HepG2 (cell line): Measurements from ENCODE around the gene RPS19BP1. TPM values are rescaled to one million over a fixed set of nuclear protein-coding genes. Genes with fewer than 3 reads are reported as not detected.

ENCODE experiments used
- KDM5B ChIP-seq: sonication (generic); formaldehyde crosslinking; IDR thresholded peaks from 2 replicates; pipeline ENCODE4 v1.4.0; 2020; ENCODE audit warnings: missing genetic modification reagents, mild to moderate bottlenecking, borderline replicate concordance
- PCBP1 ChIP-seq: fragments of 200-400 bp; formaldehyde crosslinking; IDR thresholded peaks from 2 replicates; pipeline ENCODE4 v1.6.1; 2017; ENCODE audit warnings: mild to moderate bottlenecking, low read depth, low read length, borderline replicate concordance
- PHF21A ChIP-seq: sonication (generic); formaldehyde crosslinking; IDR thresholded peaks from 2 replicates; pipeline ENCODE4 v1.5.0; 2020; ENCODE audit warnings: mild to moderate bottlenecking, missing genetic modification reagents
- SNAI1 ChIP-seq: sonication (generic); formaldehyde crosslinking; IDR thresholded peaks from 2 replicates; pipeline ENCODE4 v1.5.0; 2020; ENCODE audit warnings: mild to moderate bottlenecking, missing genetic modification reagents, borderline replicate concordance
- ZNF326 ChIP-seq: sonication (generic); formaldehyde crosslinking; IDR thresholded peaks from 2 replicates; pipeline ENCODE4 v1.4.0; 2020; ENCODE audit warnings: missing genetic modification reagents, borderline replicate concordance
- ZNF354B ChIP-seq: sonication (generic); formaldehyde crosslinking; IDR thresholded peaks from 2 replicates; pipeline ENCODE4 v1.8.0; 2022; ENCODE audit warnings: mild to moderate bottlenecking, missing genetic modification reagents
- ZNF484 ChIP-seq: sonication (generic); formaldehyde crosslinking; IDR thresholded peaks from 2 replicates; pipeline ENCODE4 v1.5.1; 2020; ENCODE audit warnings: mild to moderate bottlenecking, low read depth, missing genetic modification reagents, borderline replicate concordance
- polyA plus RNA-seq, 8 experiments: library from polyadenylated mRNA; depleted of rRNA in 3 of 8; stranded (reverse) in 7 of 8; unstranded in 1 of 8; fragments of >200 nt; fragmentation: Illumina TruSeq in 4 of 8; extraction: Trizol in 4 of 8; gene quantifications; 2 replicates each; pipeline versions ENCODE4 v1.2.1 to v1.2.3, GENCODE V29; 2011 to 2016; ENCODE audit warnings: low read depth in 4 of 8, missing spikeins in 1 of 8, mixed read lengths in 1 of 8; ENCODE audit not compliant: insufficient read depth in 1 of 8
- total RNA-seq, 5 experiments: library from RNA; depleted of rRNA; stranded (reverse); fragments of >200 nt; fragmentation: Illumina TruSeq; extraction: Trizol; gene quantifications; 2 replicates each; pipeline ENCODE4 v1.2.3, GENCODE V29; 2016; ENCODE audit warnings: low read depth in 1 of 5
- TF ChIP-seq, protein P1 (sequence below): sonication (generic); formaldehyde crosslinking; IDR thresholded peaks from 2 replicates; pipeline ENCODE4 v1.4.0; 2020; ENCODE audit warnings: mild to moderate bottlenecking, missing genetic modification reagents, borderline replicate concordance
- TF ChIP-seq, protein P2 (sequence below): sonication (generic); formaldehyde crosslinking; IDR thresholded peaks from 2 replicates; pipeline ENCODE4 v1.4.0; 2020; ENCODE audit warnings: missing genetic modification reagents, borderline replicate concordance
- TF ChIP-seq, protein P3 (sequence below): IDR thresholded peaks from 2 replicates; pipeline ENCODE4 v1.6.1; 2018; ENCODE audit warnings: missing genetic modification reagents
- TF ChIP-seq, protein P4 (sequence below): sonication (generic); formaldehyde crosslinking; IDR thresholded peaks from 2 replicates; pipeline ENCODE4 v1.4.0; 2020; ENCODE audit warnings: mild to moderate bottlenecking, missing genetic modification reagents
- TF ChIP-seq, protein P5 (sequence below): sonication (generic); formaldehyde crosslinking; conservative IDR thresholded peaks from 2 replicates; pipeline ENCODE4 v1.8.0; 2022; ENCODE audit warnings: mild to moderate bottlenecking, moderate library complexity, missing genetic modification reagents
- TF ChIP-seq, protein P6 (sequence below): sonication (generic); formaldehyde crosslinking; IDR thresholded peaks from 2 replicates; pipeline ENCODE4 v1.4.0; 2020; ENCODE audit warnings: missing genetic modification reagents
- TF ChIP-seq, protein P7 (sequence below): IDR thresholded peaks from 2 replicates; pipeline ENCODE4 v1.6.1; 2016; ENCODE audit warnings: low read depth

Gene RPS19BP1
- total and polyA plus RNA-seq, 2 of the 13 experiments (the other 11 are each of a cell fraction or from before 2014, with no cell fraction given) = 44.3 to 81.3 TPM

DNA sequence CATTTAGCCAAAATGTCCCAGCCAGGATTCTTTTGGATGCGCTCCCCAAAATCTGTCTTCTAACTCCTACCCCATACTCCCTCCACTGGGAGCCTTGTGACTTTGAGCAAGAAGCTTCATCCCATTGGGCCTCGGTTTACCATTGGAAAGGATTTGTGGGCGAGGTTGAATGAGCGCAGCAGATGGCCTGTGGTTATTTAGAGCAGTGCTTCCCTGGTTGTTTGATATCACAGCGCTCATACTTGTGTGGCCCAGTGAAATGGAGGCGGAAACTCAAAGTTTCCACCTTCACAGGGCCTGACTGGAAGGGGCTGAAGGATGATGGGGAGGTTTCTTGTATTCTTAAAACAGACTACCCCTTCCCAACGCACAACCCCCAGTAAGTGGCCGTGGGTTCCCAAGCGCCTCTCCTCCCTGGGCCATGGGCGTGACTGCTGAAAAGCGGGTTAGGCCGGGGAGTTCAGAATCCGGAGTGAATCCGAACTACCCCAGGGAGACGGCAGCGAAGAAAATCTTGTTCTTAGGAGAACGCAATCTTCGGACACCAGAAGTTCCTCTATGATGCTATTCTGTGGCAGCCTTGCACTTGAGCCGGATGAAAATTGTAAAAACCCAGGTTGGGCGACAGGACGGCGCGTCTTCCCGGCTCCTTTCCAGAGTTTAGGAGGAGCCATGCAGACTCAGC lies 13.4 kb downstream of the RPS19BP1 start (continued):
- TF ChIP-seq, protein P1, sequence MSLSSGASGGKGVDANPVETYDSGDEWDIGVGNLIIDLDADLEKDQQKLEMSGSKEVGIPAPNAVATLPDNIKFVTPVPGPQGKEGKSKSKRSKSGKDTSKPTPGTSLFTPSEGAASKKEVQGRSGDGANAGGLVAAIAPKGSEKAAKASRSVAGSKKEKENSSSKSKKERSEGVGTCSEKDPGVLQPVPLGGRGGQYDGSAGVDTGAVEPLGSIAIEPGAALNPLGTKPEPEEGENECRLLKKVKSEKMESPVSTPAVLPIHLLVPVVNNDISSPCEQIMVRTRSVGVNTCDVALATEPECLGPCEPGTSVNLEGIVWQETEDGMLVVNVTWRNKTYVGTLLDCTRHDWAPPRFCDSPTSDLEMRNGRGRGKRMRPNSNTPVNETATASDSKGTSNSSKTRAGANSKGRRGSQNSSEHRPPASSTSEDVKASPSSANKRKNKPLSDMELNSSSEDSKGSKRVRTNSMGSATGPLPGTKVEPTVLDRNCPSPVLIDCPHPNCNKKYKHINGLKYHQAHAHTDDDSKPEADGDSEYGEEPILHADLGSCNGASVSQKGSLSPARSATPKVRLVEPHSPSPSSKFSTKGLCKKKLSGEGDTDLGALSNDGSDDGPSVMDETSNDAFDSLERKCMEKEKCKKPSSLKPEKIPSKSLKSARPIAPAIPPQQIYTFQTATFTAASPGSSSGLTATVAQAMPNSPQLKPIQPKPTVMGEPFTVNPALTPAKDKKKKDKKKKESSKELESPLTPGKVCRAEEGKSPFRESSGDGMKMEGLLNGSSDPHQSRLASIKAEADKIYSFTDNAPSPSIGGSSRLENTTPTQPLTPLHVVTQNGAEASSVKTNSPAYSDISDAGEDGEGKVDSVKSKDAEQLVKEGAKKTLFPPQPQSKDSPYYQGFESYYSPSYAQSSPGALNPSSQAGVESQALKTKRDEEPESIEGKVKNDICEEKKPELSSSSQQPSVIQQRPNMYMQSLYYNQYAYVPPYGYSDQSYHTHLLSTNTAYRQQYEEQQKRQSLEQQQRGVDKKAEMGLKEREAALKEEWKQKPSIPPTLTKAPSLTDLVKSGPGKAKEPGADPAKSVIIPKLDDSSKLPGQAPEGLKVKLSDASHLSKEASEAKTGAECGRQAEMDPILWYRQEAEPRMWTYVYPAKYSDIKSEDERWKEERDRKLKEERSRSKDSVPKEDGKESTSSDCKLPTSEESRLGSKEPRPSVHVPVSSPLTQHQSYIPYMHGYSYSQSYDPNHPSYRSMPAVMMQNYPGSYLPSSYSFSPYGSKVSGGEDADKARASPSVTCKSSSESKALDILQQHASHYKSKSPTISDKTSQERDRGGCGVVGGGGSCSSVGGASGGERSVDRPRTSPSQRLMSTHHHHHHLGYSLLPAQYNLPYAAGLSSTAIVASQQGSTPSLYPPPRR (CRISPR knock-in tag) = no peak
- TF ChIP-seq PCBP1 = no peak
- TF ChIP-seq, protein P2, sequence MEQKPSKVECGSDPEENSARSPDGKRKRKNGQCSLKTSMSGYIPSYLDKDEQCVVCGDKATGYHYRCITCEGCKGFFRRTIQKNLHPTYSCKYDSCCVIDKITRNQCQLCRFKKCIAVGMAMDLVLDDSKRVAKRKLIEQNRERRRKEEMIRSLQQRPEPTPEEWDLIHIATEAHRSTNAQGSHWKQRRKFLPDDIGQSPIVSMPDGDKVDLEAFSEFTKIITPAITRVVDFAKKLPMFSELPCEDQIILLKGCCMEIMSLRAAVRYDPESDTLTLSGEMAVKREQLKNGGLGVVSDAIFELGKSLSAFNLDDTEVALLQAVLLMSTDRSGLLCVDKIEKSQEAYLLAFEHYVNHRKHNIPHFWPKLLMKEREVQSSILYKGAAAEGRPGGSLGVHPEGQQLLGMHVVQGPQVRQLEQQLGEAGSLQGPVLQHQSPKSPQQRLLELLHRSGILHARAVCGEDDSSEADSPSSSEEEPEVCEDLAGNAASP (CRISPR knock-in tag) = no peak
- TF ChIP-seq, protein P3, sequence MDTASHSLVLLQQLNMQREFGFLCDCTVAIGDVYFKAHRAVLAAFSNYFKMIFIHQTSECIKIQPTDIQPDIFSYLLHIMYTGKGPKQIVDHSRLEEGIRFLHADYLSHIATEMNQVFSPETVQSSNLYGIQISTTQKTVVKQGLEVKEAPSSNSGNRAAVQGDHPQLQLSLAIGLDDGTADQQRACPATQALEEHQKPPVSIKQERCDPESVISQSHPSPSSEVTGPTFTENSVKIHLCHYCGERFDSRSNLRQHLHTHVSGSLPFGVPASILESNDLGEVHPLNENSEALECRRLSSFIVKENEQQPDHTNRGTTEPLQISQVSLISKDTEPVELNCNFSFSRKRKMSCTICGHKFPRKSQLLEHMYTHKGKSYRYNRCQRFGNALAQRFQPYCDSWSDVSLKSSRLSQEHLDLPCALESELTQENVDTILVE (CRISPR knock-in tag) = 0 out of 2 replicates have a peak, but pooled peaks have one; percentile 3
- TF ChIP-seq SNAI1 (CRISPR knock-in tag) = peak; percentile 9; the same call in 1 of the 2 replicates
- no peak for TF ChIP-seq PHF21A (CRISPR knock-in tag)
- TF ChIP-seq KDM5B (CRISPR knock-in tag) = no peak
- TF ChIP-seq ZNF484 = no peak
- TF ChIP-seq, protein P4, sequence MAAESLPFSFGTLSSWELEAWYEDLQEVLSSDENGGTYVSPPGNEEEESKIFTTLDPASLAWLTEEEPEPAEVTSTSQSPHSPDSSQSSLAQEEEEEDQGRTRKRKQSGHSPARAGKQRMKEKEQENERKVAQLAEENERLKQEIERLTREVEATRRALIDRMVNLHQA = no peak
- TF ChIP-seq, protein P5, sequence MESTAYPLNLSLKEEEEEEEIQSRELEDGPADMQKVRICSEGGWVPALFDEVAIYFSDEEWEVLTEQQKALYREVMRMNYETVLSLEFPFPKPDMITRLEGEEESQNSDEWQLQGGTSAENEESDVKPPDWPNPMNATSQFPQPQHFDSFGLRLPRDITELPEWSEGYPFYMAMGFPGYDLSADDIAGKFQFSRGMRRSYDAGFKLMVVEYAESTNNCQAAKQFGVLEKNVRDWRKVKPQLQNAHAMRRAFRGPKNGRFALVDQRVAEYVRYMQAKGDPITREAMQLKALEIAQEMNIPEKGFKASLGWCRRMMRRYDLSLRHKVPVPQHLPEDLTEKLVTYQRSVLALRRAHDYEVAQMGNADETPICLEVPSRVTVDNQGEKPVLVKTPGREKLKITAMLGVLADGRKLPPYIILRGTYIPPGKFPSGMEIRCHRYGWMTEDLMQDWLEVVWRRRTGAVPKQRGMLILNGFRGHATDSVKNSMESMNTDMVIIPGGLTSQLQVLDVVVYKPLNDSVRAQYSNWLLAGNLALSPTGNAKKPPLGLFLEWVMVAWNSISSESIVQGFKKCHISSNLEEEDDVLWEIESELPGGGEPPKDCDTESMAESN (CRISPR knock-in tag) = no peak
- TF ChIP-seq, protein P6, sequence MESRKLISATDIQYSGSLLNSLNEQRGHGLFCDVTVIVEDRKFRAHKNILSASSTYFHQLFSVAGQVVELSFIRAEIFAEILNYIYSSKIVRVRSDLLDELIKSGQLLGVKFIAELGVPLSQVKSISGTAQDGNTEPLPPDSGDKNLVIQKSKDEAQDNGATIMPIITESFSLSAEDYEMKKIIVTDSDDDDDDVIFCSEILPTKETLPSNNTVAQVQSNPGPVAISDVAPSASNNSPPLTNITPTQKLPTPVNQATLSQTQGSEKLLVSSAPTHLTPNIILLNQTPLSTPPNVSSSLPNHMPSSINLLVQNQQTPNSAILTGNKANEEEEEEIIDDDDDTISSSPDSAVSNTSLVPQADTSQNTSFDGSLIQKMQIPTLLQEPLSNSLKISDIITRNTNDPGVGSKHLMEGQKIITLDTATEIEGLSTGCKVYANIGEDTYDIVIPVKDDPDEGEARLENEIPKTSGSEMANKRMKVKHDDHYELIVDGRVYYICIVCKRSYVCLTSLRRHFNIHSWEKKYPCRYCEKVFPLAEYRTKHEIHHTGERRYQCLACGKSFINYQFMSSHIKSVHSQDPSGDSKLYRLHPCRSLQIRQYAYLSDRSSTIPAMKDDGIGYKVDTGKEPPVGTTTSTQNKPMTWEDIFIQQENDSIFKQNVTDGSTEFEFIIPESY (CRISPR knock-in tag) = no peak
- 0 out of 2 replicates have a peak, but pooled peaks have one; percentile 27 for TF ChIP-seq ZNF354B
- TF ChIP-seq, protein P7, sequence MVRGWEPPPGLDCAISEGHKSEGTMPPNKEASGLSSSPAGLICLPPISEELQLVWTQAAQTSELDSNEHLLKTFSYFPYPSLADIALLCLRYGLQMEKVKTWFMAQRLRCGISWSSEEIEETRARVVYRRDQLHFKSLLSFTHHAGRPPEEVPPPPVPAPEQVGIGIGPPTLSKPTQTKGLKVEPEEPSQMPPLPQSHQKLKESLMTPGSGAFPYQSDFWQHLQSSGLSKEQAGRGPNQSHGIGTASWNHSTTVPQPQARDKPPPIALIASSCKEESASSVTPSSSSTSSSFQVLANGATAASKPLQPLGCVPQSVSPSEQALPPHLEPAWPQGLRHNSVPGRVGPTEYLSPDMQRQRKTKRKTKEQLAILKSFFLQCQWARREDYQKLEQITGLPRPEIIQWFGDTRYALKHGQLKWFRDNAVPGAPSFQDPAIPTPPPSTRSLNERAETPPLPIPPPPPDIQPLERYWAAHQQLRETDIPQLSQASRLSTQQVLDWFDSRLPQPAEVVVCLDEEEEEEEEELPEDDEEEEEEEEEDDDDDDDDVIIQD (CRISPR knock-in tag) = no peak
- no peak for TF ChIP-seq ZNF326 (CRISPR knock-in tag)
